GM19463 (cell line): ENCODE measurements around the gene LRRC8C.

Experiments used
- ATAC-seq: cut with Tn5 transposase; IDR thresholded peaks from one replicate; pipeline ENCODE4 v1.9.1; 2021; ENCODE audit warnings: mild to moderate bottlenecking, moderate library complexity; ENCODE audit not compliant: unreplicated experiment

Gene LRRC8C

GRCh38 chr1:89727517-89728312 is 94.8 kb downstream of the LRRC8C start:
- ATAC-seq = no peak

- no peak for ATAC-seq
These were observed 95.5 kb downstream of the LRRC8C start for GRCh38 chr1:89728381-89728780.

GRCh38 chr1:89732206-89732605 is 99.3 kb downstream of the LRRC8C start:
- ATAC-seq = no peak

GRCh38 chr1:89732643-89733222 is 99.8 kb downstream of the LRRC8C start:
- no peak for ATAC-seq

- ATAC-seq = no peak
These were observed 100.8 kb downstream of the LRRC8C start for GRCh38 chr1:89733748-89734147.

- no peak for ATAC-seq
These were observed 101.5 kb downstream of the LRRC8C start for GRCh38 chr1:89734442-89734841.

- no peak for ATAC-seq
These were observed 102.6 kb downstream of the LRRC8C start for GRCh38 chr1:89735479-89735878.

GRCh38 chr1:89736937-89737733 is 104.2 kb downstream of the LRRC8C start:
- no peak for ATAC-seq

GRCh38 chr1:89737985-89738510 is 105.1 kb downstream of the LRRC8C start:
- no peak for ATAC-seq

- peak; percentile 83 for ATAC-seq
These were observed 106.3 kb downstream of the LRRC8C start for GRCh38 chr1:89739013-89739843.

GRCh38 chr1:89739844-89740216 is 106.9 kb downstream of the LRRC8C start:
- ATAC-seq = no peak

GRCh38 chr1:89743788-89744187 is 110.9 kb downstream of the LRRC8C start:
- no peak for ATAC-seq

- no peak for ATAC-seq
These were observed 113.7 kb downstream of the LRRC8C start for GRCh38 chr1:89746424-89747149.

- no peak for ATAC-seq
These were observed 120.8 kb downstream of the LRRC8C start for GRCh38 chr1:89753761-89754160.

- no peak for ATAC-seq
These were observed 121.6 kb downstream of the LRRC8C start for GRCh38 chr1:89754518-89754917.

GRCh38 chr1:89755591-89755990 is 122.7 kb downstream of the LRRC8C start:
- ATAC-seq = no peak

- ATAC-seq = peak; percentile 67
These were observed 124.6 kb downstream of the LRRC8C start for GRCh38 chr1:89757532-89757931.

- ATAC-seq = no peak
These were observed 125.2 kb downstream of the LRRC8C start for GRCh38 chr1:89758156-89758555.

- no peak for ATAC-seq
These were observed 126.1 kb downstream of the LRRC8C start for GRCh38 chr1:89759036-89759435.

- ATAC-seq = no peak
These were observed 127.6 kb downstream of the LRRC8C start for GRCh38 chr1:89760496-89760895.
